NCI-H1417 (cell line): ENCODE data around the gene POLD3.

Source experiments
- DNase-seq, 3 experiments: peaks; one replicate each; lab custom pipeline; 2025; lab: John Stamatoyannopoulos, UW

Gene POLD3

DNA sequence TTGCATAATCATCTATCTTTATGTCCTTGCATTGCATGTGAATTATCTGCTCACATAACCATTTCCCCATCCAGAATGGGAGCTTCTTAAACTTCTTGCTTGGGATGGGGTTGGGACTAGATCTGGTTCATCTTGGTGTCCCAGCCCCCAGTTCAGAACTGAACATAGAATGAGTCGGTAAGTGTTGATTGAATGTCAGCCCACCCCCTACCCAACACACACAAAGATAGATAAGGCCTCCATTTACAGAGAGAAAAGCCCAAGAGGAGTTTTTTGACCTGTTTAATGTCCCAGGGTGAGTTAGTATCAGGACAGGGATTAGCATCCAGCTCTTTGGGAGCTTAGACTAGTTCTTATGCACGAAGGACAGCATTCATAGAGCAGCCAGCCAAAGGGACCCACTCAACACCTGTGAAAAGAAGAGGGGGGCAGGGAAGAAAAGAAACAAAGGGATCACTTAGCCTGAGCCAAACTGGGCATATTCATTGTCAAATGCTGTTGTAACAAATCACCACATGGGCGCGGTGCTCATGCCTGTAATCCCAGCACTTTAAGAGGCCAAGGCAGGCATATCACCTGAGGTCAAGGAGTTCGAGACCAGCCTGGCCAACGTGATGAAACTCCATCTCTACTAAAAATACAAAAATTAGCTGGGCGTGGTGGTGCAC is 81.4 kb downstream of the POLD3 start:
- no peak for DNase-seq

DNA sequence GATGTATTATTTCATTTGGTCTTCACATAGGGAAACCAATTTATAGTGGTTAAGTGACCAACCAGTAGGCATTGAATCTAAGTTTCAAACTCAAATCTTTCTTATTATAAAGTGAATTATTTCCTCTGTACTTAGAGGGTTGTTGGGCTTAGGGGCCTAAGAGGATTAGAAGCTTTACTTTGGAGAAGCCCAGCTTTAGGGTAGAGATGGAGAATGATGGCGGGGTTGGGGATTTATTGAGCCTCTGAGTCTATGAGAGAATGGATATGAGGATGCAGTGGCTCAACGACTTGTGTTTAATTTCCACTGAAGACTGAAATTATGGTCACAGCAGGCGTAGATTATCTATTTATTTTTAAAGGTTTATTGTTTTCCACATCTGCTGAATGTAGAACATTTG is 83.4 kb downstream of the POLD3 start:
- peak in 1 of 3 experiments; percentile 9 for DNase-seq

DNA sequence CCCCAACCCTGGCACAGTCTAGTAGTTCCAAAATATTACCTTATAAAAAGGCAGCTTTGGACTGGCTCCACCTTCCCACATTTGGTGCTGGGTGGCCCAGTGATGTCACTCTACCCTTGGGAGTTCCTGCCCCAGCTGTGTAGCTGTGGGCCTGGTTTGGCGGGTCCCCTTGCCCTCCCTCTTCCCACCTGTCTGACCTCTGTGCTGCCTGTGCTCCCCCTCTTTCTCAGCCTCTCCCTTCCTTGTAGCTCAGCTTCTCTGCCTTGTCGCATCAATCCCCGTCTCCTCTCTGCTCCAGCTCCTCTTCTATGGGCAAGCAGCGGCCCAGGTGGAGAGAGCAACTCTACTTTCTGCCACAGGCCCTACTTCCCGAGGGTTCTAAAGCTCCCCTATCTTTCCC is 84.2 kb downstream of the POLD3 start:
- no peak for DNase-seq

DNA sequence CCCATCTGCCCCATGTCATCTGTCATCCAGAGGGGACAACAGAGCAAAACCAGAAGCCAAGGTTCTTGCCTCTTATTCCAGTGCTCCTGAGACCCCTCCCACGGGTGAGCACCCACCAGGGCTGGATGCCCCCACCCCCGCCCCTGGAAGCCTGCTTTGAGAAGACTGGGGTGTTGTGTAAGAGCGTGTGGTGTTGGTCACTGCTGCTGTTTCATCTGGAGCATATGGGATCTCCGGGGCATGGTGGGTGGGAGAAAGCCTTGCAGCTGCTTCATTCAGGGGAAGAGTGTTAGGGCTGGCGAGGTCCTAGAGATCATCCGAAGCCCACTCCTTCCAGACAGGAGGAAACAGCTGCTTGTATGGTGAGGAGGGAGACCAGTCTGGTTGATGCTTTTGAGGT is 84.7 kb downstream of the POLD3 start:
- DNase-seq, result no peak

GRCh38 chr11:74678041-74678440 is 85.7 kb downstream of the POLD3 start:
- no peak for DNase-seq

- DNase-seq, result no peak
Measured at GRCh38 chr11:74678591-74679512, 86.5 kb downstream of the POLD3 start.

DNA sequence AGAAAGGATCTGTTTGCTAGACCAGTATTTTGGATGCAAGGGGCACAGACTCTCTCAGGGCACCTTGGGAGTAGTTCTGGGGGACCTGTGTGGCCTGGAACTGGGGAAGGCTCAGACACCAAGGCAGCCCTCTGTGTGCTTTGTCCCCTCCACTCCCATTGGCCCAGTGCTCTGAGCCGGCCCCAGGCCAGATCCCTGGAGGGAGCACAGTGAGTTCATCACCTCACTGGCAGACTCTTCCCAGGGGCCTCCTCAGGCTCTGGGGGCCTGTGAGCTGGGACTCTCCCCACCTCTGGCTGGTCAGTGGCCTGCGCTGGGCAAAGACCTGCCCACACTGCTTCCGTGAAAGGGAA is 87.1 kb downstream of the POLD3 start:
- no peak for DNase-seq

DNA sequence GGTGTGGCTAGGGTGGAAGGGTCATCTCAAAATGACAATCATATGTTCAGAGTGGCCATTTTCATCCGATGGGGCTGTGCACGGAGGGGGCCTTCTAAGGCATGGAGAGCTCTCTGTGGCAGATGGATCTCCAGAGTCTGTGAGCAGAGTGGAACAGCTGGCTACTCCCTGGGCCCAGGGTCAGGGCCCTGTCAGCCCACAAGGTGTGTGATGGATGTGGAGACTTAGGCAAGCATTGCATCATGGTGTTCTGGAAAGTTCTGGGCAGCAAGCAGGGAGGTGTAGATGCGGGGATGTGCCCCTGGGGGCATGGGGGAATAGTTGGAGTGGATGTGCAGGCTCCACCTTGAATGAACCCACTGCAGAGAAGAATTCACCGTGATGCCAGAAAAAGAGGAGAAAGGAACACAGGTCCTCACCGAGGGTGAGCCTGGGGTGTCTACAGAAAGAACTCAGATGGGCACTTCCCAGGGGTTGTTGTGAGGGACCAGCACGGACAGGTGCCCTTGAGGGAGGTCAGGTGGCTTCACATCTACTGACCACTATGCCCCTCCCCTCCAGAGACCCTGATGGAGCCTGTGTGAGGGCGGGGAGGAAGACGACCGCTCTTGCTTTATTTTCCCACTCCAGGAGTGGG is 87.8 kb downstream of the POLD3 start:
- DNase-seq, result no peak

- no peak for DNase-seq
Measured at GRCh38 chr11:74680703-74681531, 88.5 kb downstream of the POLD3 start.

- DNase-seq, result peak in 2 of 3 experiments; percentile 33 to 59
Measured at GRCh38 chr11:74681686-74682651, 89.6 kb downstream of the POLD3 start.

DNA sequence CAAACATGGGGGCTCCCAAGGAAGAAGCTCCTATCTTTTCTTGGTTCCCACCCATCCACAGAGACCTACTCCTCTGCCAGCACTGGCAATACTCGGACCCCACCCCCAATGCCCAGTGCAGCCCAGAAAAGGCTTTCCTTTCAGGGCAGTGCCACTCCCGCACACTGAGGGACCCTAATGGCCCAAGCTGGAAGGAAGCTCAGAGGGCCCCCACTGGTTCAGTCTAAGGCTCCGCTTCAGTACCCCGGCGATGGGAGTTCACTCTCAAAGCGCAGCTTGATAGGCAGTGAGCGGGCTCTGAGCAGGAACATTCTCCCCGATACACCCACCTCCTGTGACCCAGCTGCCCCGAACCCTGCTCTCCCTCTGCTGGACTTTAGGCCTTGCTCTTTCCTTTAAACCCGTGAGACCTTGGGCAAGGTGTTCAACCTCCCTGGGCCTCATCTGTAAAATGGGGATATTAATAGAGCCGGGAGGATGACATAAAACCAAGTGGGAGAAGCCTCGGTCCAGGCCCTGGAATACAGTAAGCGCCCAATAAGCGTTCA is 90.4 kb downstream of the POLD3 start:
- no peak for DNase-seq

- no peak for DNase-seq
Measured at GRCh38 chr11:74683279-74683871, 91.0 kb downstream of the POLD3 start.

DNA sequence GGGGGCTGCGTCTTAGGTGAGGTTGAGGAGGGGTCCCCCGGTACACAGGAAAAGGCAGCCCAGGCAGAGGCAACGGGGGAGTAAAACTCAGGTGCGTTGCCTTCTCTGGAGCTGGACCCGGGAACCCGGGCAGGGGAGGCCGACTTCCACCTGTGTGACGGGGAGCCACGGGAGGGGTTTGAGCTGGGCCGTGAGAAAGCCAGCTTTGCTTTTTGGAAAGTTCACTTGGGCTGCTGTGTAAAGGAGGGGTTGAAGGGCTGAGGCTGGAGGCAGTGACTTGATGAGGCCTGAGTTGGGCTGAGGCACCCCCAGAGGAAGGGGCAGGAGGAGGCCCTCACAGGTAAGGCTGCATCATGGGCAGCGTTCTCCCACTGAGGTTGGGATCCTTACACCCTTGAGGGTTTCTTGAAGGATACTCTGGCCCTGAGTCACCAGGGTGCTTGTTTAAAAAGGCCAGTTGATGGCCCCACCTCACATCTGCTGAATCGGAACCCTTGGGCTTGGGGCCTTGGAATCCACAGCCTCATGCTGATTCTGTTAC is 91.6 kb downstream of the POLD3 start:
- no peak for DNase-seq

DNA sequence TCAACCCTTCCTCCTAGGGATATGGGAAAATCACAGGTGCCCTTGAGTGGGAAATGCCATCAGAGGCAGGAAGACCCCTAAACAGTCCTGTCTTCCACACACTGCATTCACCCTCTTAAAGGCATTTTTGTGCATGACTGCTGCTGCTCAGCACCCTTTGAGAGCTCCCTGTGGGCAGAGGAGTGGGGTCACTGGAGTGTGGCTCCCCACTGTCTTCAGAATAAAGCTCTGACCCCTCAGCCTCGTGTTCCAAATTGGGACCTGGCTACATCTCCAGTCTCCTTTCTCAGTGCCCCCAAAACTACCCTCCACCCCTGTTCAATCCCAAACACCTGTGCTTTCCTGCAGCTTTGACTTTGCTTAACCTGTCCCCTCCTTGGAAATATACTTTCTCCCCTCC is 92.3 kb downstream of the POLD3 start:
- DNase-seq, result no peak

DNA sequence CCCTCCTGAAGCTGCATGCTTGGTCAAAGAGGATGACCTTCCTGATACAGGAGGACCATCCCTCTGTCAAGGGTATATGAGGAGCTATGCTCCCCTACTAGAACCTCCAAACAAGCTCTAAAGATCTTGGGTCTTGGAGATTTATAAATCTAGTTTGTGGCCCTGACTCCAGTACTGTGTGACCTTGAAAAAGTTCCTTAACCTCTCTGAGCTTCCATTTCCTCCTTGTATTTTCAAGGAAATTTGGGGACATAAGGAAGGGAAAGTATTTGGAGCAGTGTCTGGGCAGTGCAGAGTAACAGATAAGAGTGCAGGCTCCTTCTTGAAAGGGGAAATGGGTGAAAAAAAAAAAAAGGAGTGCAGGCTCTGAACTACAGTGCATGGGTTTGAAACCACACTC is 93.0 kb downstream of the POLD3 start:
- DNase-seq, result no peak

GRCh38 chr11:74685905-74686304 is 93.5 kb downstream of the POLD3 start:
- no peak for DNase-seq

GRCh38 chr11:74686792-74687191 is 94.4 kb downstream of the POLD3 start:
- no peak for DNase-seq

GRCh38 chr11:74687237-74688023 is 95.0 kb downstream of the POLD3 start:
- no peak for DNase-seq

DNA sequence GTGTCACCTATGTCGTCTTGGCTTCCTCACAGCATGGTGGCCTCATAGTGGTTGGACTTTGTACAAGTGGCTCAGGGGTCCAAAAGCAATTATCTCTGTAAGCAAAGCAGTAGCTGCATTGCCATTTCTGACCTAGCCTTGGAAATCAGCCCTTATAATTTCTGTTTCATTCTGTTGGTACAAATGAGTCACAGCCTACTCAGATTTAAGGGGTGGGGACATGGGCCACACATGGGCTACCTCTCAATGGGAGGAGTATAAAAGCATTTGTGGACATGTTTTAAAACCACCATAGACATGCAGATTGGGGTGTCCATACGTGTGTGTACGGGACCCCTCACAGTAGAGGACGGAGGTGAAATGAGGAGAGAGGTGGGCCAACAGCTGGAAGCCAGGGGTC is 97.3 kb downstream of the POLD3 start:
- DNase-seq, result no peak
